Thoracic aorta (tissue), 2 donors: ENCODE measurements around the gene THRAP3. TPM values are rescaled to one million over a fixed set of nuclear protein-coding genes. Genes with fewer than 3 reads are reported as not detected.

ENCODE experiments used
- ATAC-seq: fragments of 150-250 bp; one replicate; pipeline ENCODE4 v1.8.0; 2017; ENCODE audit warnings: low read depth; ENCODE audit not compliant: insufficient number of reproducible peaks, low FRiP score
- DNase-seq: peaks from one replicate; pipeline ENCODE4 v3.0.0-alpha.2; 2020; ENCODE audit warnings: low spot score
- H3K27ac ChIP-seq, 2 donors: fragments of 200-600 bp; sonication (generic); 1 replicate in 1 of 2; 2 replicates in 1 of 2; pipeline ENCODE4 v1.5.1; 2016; ENCODE audit warnings: mild to moderate bottlenecking in 2 of 2, moderate library complexity in 2 of 2
- H3K27me3 ChIP-seq: fragments of 200-600 bp; sonication (generic); replicated peaks from 2 replicates; pipeline ENCODE4 v1.6.0; 2016; ENCODE audit warnings: mild to moderate bottlenecking; ENCODE audit not compliant: insufficient read depth
- H3K36me3 ChIP-seq: fragments of 200-600 bp; sonication (generic); one replicate; pipeline ENCODE4 v1.5.1; 2016
- H3K4me1 ChIP-seq, 2 donors: fragments of 200-600 bp; sonication (generic); 1 replicate in 1 of 2; 2 replicates in 1 of 2; pipeline versions ENCODE4 v1.5.1 to v1.6.0; 2016; ENCODE audit warnings: low read depth in 2 of 2, mild to moderate bottlenecking in 1 of 2; ENCODE audit not compliant: control insufficient read depth in 1 of 2
- H3K4me3 ChIP-seq: fragments of 200-600 bp; sonication (generic); 2 replicates; pipeline ENCODE4 v1.5.1; 2016; ENCODE audit warnings: mild to moderate bottlenecking
- H3K9me3 ChIP-seq: fragments of 200-600 bp; sonication (generic); 2 replicates; pipeline ENCODE4 v1.5.1; 2016
- CTCF ChIP-seq: fragments of 200-600 bp; sonication (generic); IDR thresholded peaks from one replicate; pipeline ENCODE4 v1.5.1; 2019; ENCODE audit warnings: antibody characterized with exemption
- total RNA-seq, 2 donors: library from RNA; depleted of rRNA; stranded (reverse); fragments of >200 nt; gene quantifications; one replicate each; pipeline versions ENCODE4 v1.1.0 to v1.2.3, GENCODE V29; 2016

THRAP3 gene
- total RNA-seq, 2 donors from 2014 or later: 49.3 to 111 TPM

DNA sequence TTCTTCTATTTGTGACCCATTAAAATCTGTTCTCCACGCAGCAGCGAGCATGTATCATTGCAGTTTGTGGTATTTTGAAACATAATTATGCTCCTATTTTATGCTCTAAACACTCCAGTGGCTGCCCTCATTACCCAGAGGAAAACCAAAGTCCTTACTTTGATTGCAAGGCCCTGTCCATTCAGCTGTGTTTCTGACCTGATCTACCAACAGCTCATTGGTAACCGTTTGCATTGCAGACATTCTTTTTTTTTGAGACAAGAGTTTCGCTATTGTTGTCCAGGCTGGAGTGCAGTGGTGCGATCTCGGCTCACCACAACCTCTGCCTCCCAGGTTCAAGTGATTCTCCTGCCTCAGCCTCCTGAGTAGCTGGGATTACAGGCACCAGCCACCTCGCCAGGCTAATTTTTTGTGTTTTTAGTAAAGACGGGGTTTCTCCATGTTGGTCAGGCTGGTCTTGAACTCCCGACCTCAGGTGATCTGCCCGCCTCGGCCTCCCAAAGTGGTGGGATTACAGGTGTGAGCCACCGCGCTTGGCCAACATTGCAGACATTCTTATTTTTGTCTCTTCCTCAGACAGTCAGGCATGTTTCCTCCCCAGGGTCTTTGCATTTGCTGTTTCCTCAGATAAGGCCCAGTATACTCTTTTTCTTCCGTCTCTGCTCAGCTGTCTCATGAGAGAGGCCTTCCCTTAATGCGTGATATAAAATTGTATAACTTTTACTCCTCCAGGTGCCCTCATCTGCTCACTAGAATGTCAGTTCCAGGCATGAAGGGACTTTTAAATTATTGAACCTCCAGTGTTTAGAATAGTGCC lies 32.5 kb downstream of the THRAP3 start:
- no peaks in the 10 kb centered on the region for H3K9me3 ChIP-seq
- H3K27me3 ChIP-seq: no peaks in the 10 kb centered on the region
- peaks cover 15% of the 10 kb centered on the region for H3K36me3 ChIP-seq
- no peak for ATAC-seq
- DNase-seq: no peak
- peaks cover 30 to 62% of the 10 kb centered on the region in 2 donors for H3K4me1 ChIP-seq
- H3K27ac ChIP-seq: no peak overlapping the region
- TF ChIP-seq CTCF: no peak
- H3K4me3 ChIP-seq: no peak overlapping the region

DNA sequence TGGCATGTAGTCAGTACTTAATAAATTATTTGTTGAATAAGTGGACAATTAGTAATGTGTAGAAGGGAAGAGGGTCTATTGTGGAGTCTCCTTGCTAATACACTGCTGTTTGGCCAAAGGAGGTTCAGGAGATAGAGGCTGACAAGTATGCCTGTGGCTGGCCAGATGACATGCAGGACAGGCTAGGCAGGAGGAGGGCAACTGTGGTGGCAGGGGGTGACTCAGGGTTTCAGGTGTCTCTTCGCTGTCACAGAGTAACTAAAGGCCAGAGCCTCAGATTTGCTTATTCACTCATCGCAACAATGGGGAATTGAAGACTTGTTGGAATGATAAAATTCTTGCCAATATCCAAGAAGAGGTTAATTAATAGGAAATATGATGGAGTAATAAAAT lies 33.1 kb downstream of the THRAP3 start:
- no peaks in the 10 kb centered on the region for H3K9me3 ChIP-seq
- no peak overlapping the region for H3K27ac ChIP-seq
- H3K4me3 ChIP-seq: no peak overlapping the region
- DNase-seq (no peak), ATAC-seq (no peak)
- peaks cover 15% of the 10 kb centered on the region for H3K36me3 ChIP-seq
- H3K4me1 ChIP-seq: peaks cover 24 to 56% of the 10 kb centered on the region in 2 donors
- no peak for TF ChIP-seq CTCF
- H3K27me3 ChIP-seq: no peaks in the 10 kb centered on the region

DNA sequence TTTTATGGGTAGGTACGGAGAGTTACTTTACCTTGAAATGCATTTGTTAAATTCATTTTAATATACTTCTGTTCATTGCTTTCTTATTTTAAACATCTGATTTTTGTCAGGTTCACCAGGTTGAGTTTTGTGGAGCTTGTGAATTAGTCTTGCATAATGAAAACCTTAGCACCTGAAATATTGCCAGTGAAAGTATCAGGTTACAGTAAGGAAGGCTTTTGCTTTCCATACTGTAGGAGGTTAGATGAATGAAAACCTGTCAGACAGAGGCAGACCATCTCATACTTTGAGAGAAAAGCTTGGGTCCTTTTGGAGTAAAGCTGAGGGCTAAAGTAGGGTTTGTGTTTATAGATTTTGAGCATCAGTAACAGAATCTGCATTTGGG lies 34.7 kb downstream of the THRAP3 start:
- no peaks in the 10 kb centered on the region for H3K9me3 ChIP-seq
- no peak overlapping the region for H3K4me3 ChIP-seq
- no peaks in the 10 kb centered on the region for H3K27me3 ChIP-seq
- TF ChIP-seq CTCF: no peak
- peaks cover 15 to 43% of the 10 kb centered on the region in 2 donors for H3K4me1 ChIP-seq
- no peak for ATAC-seq
- peaks cover 15% of the 10 kb centered on the region for H3K36me3 ChIP-seq
- no peak overlapping the region for H3K27ac ChIP-seq
- DNase-seq: no peak

- ATAC-seq: no peak
These were observed 44.7 kb downstream of the THRAP3 start for GRCh38 chr1:36268981-36269380.

DNA sequence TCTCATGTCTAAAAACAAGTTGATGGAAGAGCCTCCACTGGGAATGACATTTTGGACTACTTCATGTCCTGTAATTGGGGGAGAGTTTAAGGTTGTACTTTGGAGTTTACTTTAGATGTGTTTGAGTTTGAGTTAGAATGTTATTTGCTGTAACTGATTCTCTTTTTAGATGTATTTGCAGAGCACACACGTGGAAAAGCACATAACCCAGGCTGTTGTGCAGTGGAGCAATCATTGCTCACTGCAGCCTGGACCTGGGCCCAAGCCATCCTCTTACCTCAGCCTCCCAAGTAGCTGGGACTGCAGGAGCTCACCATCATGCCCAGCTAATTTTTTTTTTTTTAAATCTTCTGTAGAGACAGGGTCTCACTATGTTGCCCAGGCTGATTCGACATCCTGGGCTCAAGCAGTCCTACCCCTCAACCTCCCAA lies 45.2 kb downstream of the THRAP3 start:
- H3K27ac ChIP-seq: no peak overlapping the region
- H3K9me3 ChIP-seq: no peaks in the 10 kb centered on the region
- no peak for TF ChIP-seq CTCF
- peaks cover 6 to 20% of the 10 kb centered on the region in 2 donors for H3K4me1 ChIP-seq
- no peak overlapping the region for H3K4me3 ChIP-seq
- ATAC-seq: no peak
- peaks cover 9% of the 10 kb centered on the region for H3K36me3 ChIP-seq
- no peaks in the 10 kb centered on the region for H3K27me3 ChIP-seq
- DNase-seq: no peak

More at GRCh38 chr1:36268981-36269380, 44.7 kb downstream of the THRAP3 start:
- H3K36me3 ChIP-seq: peaks cover 9% of the 10 kb centered on the region
- H3K27me3 ChIP-seq: no peaks in the 10 kb centered on the region
- peaks cover 6 to 20% of the 10 kb centered on the region in 2 donors for H3K4me1 ChIP-seq
- no peaks in the 10 kb centered on the region for H3K9me3 ChIP-seq
- H3K4me3 ChIP-seq: no peak overlapping the region
- H3K27ac ChIP-seq: no peak overlapping the region
- no peak for TF ChIP-seq CTCF
- no peak for DNase-seq
